Fibroblast of villous mesenchyme (primary cell): ENCODE results near the gene PITPNM1. TPM values are rescaled to one million over a fixed set of nuclear protein-coding genes. Genes with fewer than 3 reads are reported as not detected.

Experiments
- DNase-seq: peaks from one replicate; pipeline ENCODE4 v3.0.0-alpha.2; 2010; ENCODE audit warnings: low read depth
- H3K4me3 ChIP-seq: 2 replicates; pipeline ENCODE4 v1.5.1; 2011; ENCODE audit warnings: low read depth, mild to moderate bottlenecking, low read length
- CTCF ChIP-seq: IDR thresholded peaks from 2 replicates; pipeline ENCODE4 v1.5.1; 2012; ENCODE audit warnings: low read depth, mild to moderate bottlenecking, low read length; ENCODE audit not compliant: insufficient read depth
- total RNA-seq: library from RNA; depleted of rRNA; stranded (reverse); fragments of >200 nt; gene quantifications from 2 replicates; pipeline ENCODE4 v1.2.3, GENCODE V29; 2012

The PITPNM1 gene
- total RNA-seq, 1 donor, result 22.9 TPM

DNA sequence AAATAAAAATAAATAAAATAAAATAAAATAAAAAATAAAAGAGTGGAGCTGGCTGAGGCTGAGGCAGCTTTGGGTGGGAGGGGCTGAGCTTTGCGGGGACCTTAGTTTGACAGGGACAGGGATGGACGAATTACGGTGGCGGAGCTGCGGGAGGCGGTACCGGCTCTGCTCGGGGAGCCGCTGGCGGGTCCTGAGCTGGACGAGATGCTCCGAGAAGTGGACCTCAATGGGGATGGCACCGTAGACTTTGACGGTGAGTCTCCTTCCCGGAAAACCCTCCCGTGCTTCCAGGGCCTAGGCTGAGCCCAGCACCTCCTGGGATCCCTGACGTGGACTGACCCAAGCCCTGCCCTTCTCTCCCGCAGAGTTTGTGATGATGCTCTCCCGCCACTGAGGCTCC lies 46.9 kb downstream of the PITPNM1 start:
- H3K4me3 ChIP-seq, result no peak overlapping the region
- TF ChIP-seq CTCF, result no peak
- DNase-seq, result no peak

GRCh38 chr11:67457453-67457852 lies 47.7 kb downstream of the PITPNM1 start:
- TF ChIP-seq CTCF, result no peak
- DNase-seq, result no peak

GRCh38 chr11:67456068-67456705 lies 49.0 kb downstream of the PITPNM1 start:
- TF ChIP-seq CTCF, result no peak
- no peak for DNase-seq
- H3K4me3 ChIP-seq, result no peak overlapping the region

More at GRCh38 chr11:67457453-67457852, 47.7 kb downstream of the PITPNM1 start:
- no peak overlapping the region for H3K4me3 ChIP-seq

DNA sequence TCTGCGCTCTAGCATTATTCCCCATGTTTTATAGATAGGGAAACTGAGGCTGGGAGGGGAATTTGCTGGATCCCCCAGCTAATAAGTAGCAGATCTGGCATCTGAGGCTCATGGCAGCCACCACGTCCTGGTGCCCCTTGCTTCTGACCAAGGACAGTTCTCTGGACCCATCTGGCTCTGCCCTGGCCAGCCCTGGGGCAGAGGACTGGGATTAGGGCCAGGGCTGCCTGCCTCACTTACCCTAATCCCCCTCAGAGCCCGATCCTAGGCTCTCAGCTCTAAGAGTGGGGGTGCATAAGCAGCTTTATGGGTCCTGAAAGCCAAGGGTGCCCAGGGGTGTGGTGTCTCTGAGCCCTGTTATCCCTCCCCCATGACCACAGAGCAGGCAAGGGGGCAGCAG lies 50.1 kb downstream of the PITPNM1 start, which contains the start of gene CABP4:
TSS of gene CABP4 (plus strand) at position 301 of the 400 bp plus-strand sequence. CDS start at position 371, 70 bp downstream.
- H3K4me3 ChIP-seq, result no peak within 1 kb of the TSS
- no peak for TF ChIP-seq CTCF
- DNase-seq, result no peak

GRCh38 chr11:67453816-67454732 lies 51.1 kb downstream of the PITPNM1 start:
- H3K4me3 ChIP-seq, result no peak overlapping the region
- TF ChIP-seq CTCF, result no peak
- DNase-seq, result no peak

DNA sequence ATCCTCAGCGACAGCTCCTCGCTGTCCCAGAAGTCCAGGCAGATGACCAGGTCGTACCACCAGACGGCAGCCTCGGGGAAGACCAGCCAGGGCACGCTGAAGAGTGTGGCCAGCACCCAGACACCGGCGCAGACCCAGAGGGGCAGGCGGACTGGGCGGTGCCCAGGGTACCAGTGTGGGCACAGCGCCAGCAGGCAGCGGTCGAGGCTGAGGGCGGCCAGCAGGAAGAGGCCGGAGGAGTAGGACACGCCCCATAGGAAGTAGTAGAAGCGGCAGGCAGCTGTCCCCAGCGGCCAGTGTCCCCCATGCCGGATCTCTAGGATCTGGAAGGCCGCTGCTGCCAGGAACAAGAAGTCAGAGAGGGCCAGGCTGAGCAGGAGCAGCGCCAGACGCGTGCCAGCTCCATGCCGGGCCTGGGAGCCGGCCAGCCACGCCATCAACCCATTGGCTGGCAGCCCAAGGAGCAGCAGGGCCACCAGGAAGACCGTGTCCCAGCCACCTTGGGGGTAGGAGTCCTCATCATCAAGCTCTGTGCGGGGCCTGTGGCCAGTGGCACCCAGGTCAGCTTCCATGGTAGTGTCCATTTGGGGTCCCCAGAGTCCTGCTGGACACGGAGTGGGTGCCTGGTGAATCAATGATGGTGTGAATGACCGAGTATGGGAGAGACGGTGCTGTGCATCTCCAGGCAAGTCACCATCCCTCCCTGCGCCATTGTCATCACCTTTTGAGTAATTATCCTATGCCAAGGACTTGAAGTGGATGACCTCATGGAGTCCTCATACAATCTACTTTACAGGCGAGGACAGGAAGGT lies 52.8 kb downstream of the PITPNM1 start, which contains the start of gene GPR152:
TSS of gene GPR152 (minus strand) at position 589 of the 812 bp plus-strand sequence. CDS start at position 584, 5 bp downstream.
- H3K4me3 ChIP-seq, result no peak within 1 kb of the TSS
- TF ChIP-seq CTCF, result no peak
- no peak for DNase-seq
